Measurements from ENCODE around the gene EXOC7. TPM values are rescaled to one million over a fixed set of nuclear protein-coding genes. Genes with fewer than 3 reads are reported as not detected.

EXOC7 gene
- total RNA-seq, 1 experiment from 2014 or later = 126 TPM

DNA sequence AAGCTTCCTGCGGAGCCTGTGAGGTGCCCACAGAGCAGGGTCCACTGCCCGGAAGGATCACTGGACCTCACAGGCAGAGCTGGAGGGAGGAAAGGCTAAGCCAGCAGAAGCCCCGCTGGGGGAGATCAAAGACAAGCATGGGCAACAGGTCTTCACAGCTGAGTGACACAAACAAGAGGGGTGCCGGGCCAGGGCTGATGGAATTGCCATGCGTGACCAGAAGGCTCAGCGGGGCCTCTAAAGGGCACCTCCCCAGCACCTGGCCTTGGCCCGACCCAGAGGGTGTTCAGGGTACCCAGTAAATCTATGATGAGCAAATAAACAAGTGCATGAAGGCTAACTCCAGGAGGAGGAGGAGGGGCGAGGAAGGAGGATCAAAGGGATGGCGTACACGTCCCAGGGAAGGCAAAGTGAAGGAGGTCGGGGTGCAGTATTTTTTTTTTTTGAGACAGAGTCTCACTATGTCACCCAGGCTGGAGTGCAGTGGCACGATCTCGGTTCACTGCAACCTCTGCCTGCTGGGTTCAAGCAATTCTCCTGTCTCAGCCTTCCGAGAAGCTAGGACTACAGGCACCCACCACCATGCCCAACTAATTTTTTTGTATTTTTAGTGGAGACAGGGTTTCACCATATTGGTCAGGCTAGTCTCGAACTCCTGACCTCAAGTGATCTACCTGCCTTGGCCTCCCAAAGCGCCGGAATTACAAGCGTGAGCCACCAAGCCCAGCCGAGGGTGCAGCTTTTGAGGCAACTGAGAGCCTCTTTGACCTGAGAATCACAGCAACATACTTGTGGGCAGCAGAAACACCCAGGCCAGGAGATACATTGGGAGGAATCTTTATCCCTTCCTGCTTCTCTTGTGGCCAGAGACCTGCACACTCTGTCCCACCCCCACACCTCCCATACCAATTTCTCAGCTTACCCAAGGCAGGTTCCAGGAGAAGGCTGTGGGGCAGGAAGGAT lies 16.1 kb upstream of the EXOC7 start:
- peaks cover 27% of the 10 kb centered on the region for H3K4me1 Mint-ChIP-seq
- no peaks in the 10 kb centered on the region; the same call in 1 of the 2 replicates for H3K27me3 Mint-ChIP-seq (ENCODE audit: low read depth)
- H3K36me3 Mint-ChIP-seq = no peaks in the 10 kb centered on the region
- ChIA-PET POLR2A (interaction anchor here (1.2 to 1.8 kb wide), 2 partner anchors 13 kb away, joined by 3 to 5 read pairs; no protein-coding TSS in a partner anchor), CTCF (interaction anchor here (0.6 to 10.4 kb wide), 13 partner anchors 13 to 180 kb away, joined by 3 to 176 read pairs (median 13); partner anchors contain the start of gene FOXJ1)
- TF ChIP-seq GABPB1 (CRISPR knock-in tag; IDR thresholded peaks at IDR 0.05) (0 out of 2 replicates have a peak, but pooled peaks have one; percentile 38), SP1 (CRISPR knock-in tag; conservative IDR thresholded peaks at IDR 0.05) (no peak)
- no peak for ATAC-seq
- no peak for DNase-seq (ENCODE audit: low spot score)
- H3K4me3 Mint-ChIP-seq = no peak overlapping the region
- no peaks in the 10 kb centered on the region for H3K9me3 Mint-ChIP-seq
- H3K27ac Mint-ChIP-seq = no peak overlapping the region

DNA sequence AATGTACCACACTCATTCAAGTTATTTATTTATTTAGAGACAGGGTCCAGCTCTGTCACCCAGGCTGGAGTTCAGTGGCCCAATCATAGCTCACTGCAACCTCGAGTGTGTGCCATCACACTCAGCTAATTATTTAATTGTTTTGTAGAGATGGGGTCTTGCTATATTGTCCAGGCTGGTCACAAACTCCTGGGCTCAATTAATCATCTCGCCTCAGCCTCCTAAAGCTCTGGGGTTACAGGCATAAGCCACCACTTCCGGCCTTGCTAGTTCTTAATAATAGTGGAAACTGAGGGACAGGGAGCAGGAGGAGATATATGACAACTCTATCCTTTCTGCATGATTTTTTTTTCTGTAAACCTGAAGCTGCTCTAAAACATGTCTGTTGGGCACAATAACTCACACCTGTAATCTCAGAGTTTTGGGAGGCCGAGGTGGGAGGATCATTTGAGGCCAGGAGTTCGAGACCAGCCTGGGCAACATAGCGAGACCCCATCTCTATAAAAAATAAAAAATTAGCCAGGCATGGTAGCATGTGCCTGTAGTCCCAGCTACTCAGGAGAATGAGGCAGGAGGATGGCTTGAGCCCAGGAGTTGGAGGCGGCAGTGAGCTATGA lies 11.7 kb upstream of the EXOC7 start:
- Mint-ChIP-seq H3K9me3 (peaks cover 5% of the 10 kb centered on the region), H3K27me3 (ENCODE audit: low read depth) (no peaks in the 10 kb centered on the region), H3K4me1 (peaks cover 14% of the 10 kb centered on the region), H3K27ac (no peak overlapping the region), H3K4me3 (no peak overlapping the region), H3K36me3 (no peaks in the 10 kb centered on the region; the same call in 1 of the 2 replicates)
- ATAC-seq (no peak), DNase-seq (ENCODE audit: low spot score) (no peak)
- CTCF ChIA-PET = interaction anchor here (1.0 kb wide), 1 partner anchor 115 kb away, joined by 3 read pairs; the partner anchor contains the start of gene CDK3
- TF ChIP-seq ZNF263 (CRISPR knock-in tag; IDR thresholded peaks at IDR 0.05; ENCODE audit: low read depth) (no peak), MLX (CRISPR knock-in tag; IDR thresholded peaks at IDR 0.05) (no peak), FOXK1 (CRISPR knock-in tag; IDR thresholded peaks at IDR 0.05) (no peak), HMGXB4 (CRISPR knock-in tag; IDR thresholded peaks at IDR 0.05) (no peak), ZNF121 (CRISPR knock-in tag; IDR thresholded peaks at IDR 0.05) (no peak; the same call in none of the 2 replicates), TEAD1 (CRISPR knock-in tag; IDR thresholded peaks at IDR 0.05) (no peak), ZNF219 (CRISPR knock-in tag; IDR thresholded peaks at IDR 0.05; ENCODE audit: borderline replicate concordance) (no peak), E2F5 (CRISPR knock-in tag; IDR thresholded peaks at IDR 0.05) (no peak), SMAD4 (CRISPR knock-in tag; IDR thresholded peaks at IDR 0.05) (no peak), USF2 (CRISPR knock-in tag; IDR thresholded peaks at IDR 0.05) (no peak)
- TF ChIP-seq, protein P1, sequence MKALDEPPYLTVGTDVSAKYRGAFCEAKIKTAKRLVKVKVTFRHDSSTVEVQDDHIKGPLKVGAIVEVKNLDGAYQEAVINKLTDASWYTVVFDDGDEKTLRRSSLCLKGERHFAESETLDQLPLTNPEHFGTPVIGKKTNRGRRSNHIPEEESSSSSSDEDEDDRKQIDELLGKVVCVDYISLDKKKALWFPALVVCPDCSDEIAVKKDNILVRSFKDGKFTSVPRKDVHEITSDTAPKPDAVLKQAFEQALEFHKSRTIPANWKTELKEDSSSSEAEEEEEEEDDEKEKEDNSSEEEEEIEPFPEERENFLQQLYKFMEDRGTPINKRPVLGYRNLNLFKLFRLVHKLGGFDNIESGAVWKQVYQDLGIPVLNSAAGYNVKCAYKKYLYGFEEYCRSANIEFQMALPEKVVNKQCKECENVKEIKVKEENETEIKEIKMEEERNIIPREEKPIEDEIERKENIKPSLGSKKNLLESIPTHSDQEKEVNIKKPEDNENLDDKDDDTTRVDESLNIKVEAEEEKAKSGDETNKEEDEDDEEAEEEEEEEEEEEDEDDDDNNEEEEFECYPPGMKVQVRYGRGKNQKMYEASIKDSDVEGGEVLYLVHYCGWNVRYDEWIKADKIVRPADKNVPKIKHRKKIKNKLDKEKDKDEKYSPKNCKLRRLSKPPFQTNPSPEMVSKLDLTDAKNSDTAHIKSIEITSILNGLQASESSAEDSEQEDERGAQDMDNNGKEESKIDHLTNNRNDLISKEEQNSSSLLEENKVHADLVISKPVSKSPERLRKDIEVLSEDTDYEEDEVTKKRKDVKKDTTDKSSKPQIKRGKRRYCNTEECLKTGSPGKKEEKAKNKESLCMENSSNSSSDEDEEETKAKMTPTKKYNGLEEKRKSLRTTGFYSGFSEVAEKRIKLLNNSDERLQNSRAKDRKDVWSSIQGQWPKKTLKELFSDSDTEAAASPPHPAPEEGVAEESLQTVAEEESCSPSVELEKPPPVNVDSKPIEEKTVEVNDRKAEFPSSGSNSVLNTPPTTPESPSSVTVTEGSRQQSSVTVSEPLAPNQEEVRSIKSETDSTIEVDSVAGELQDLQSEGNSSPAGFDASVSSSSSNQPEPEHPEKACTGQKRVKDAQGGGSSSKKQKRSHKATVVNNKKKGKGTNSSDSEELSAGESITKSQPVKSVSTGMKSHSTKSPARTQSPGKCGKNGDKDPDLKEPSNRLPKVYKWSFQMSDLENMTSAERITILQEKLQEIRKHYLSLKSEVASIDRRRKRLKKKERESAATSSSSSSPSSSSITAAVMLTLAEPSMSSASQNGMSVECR (CRISPR knock-in tag; IDR thresholded peaks at IDR 0.05; ENCODE audit: borderline replicate concordance) = no peak
- TF ChIP-seq, protein P2, sequence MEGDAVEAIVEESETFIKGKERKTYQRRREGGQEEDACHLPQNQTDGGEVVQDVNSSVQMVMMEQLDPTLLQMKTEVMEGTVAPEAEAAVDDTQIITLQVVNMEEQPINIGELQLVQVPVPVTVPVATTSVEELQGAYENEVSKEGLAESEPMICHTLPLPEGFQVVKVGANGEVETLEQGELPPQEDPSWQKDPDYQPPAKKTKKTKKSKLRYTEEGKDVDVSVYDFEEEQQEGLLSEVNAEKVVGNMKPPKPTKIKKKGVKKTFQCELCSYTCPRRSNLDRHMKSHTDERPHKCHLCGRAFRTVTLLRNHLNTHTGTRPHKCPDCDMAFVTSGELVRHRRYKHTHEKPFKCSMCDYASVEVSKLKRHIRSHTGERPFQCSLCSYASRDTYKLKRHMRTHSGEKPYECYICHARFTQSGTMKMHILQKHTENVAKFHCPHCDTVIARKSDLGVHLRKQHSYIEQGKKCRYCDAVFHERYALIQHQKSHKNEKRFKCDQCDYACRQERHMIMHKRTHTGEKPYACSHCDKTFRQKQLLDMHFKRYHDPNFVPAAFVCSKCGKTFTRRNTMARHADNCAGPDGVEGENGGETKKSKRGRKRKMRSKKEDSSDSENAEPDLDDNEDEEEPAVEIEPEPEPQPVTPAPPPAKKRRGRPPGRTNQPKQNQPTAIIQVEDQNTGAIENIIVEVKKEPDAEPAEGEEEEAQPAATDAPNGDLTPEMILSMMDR (IDR thresholded peaks at IDR 0.05) = no peak
- POLR2A ChIA-PET = no interaction called here

Data from WTC11 (cell line).